Measurements from ENCODE around the gene RIMBP2. TPM values are rescaled to one million over a fixed set of nuclear protein-coding genes. Genes with fewer than 3 reads are reported as not detected.

RIMBP2 gene
- total and polyA plus RNA-seq, 7 experiments from 2014 or later, result 0.05 TPM; not detected in 6

GRCh38 chr12:130714091-130714590 is 2.0 kb downstream of the RIMBP2 start:
- peaks cover 0 to 18% (median 9%) of the 10 kb centered on the region in 7 donors for H3K4me1 Mint-ChIP-seq
- H3K4me3 Mint-ChIP-seq, result peak overlapping the region in 5 of 10 donors; percentile 29 to 70 (median 43)
- Histone ChIP-seq H3K4me1 (ENCODE audit: control insufficient read depth in 2 of 2, insufficient read depth in 2 of 2, low read length in 2 of 2) (no peaks in the 10 kb centered on the region), H3K4me3 (ENCODE audit: low read length) (no peak overlapping the region), H3K9me3 (ENCODE audit: control insufficient read depth in 2 of 3, low read length in 3 of 3) (peaks cover 0 to 5% (median 0%) of the 10 kb centered on the region in 3 experiments), H3K27ac (ENCODE audit: low read depth, low read length) (no peak overlapping the region), H3K27me3 (ENCODE audit: control insufficient read depth in 2 of 2, insufficient read depth in 2 of 2, low read length in 2 of 2) (no peaks in the 10 kb centered on the region), H3K36me3 (ENCODE audit: control insufficient read depth in 2 of 3, insufficient read depth in 3 of 3, low read length in 3 of 3) (no peaks in the 10 kb centered on the region)
- ATAC-seq, result no peak
- H3K36me3 Mint-ChIP-seq, result peaks cover 0 to 5% (median 0%) of the 10 kb centered on the region in 5 donors
- intact Hi-C loops (cut with micrococcal nuclease), result no loop called here
- H3K9me3 Mint-ChIP-seq, result peaks cover 0 to 14% (median 3%) of the 10 kb centered on the region in 11 donors
- DNase-seq, result no peak
- peaks cover 49 to 71% (median 52%) of the 10 kb centered on the region in 5 donors for H3K27me3 Mint-ChIP-seq
- CTCF ChIA-PET, result no interaction called here
- no peak overlapping the region for H3K27ac Mint-ChIP-seq
- POLR2A ChIA-PET, result no interaction called here

DNA sequence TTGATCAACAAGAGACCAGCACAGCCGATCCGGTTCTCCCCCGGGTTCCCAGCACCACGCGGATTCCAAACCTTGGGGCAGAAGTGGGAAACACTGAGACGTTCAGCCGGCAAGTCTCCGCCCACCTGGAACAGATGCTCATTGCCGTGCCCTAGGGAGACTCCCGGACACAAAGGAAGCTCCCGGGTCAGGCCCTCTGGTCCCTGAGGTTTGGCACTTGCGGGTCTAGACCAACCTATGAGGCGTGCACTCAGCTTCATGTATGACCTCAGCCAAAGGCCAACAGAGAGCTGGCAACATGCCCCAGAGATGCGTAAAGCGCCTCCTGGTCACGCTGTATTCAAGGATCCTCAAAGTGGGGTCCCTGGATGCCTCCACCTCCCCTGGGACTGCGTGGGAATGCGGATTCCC is 2.5 kb downstream of the RIMBP2 start:
- H3K27ac ChIP-seq (ENCODE audit: low read depth, low read length), result no peak overlapping the region
- H3K27me3 ChIP-seq (ENCODE audit: control insufficient read depth in 2 of 2, insufficient read depth in 2 of 2, low read length in 2 of 2), result no peaks in the 10 kb centered on the region
- H3K9me3 ChIP-seq (ENCODE audit: control insufficient read depth in 2 of 3, low read length in 3 of 3), result peaks cover 0 to 5% (median 0%) of the 10 kb centered on the region in 3 experiments
- no peaks in the 10 kb centered on the region for H3K4me1 ChIP-seq (ENCODE audit: control insufficient read depth in 2 of 2, insufficient read depth in 2 of 2, low read length in 2 of 2)
- ChIA-PET POLR2A (no interaction called here), CTCF (no interaction called here)
- Mint-ChIP-seq H3K4me3 (peak overlapping the region in 3 of 10 donors; percentile 38 to 65 (median 46)), H3K27ac (no peak overlapping the region), H3K9me3 (peaks cover 0 to 14% (median 3%) of the 10 kb centered on the region in 11 donors), H3K27me3 (peaks cover 49 to 66% (median 52%) of the 10 kb centered on the region in 5 donors), H3K4me1 (peaks cover 0 to 18% (median 9%) of the 10 kb centered on the region in 7 donors), H3K36me3 (peaks cover 0 to 5% (median 0%) of the 10 kb centered on the region in 5 donors)
- no peak overlapping the region for H3K4me3 ChIP-seq (ENCODE audit: low read length)
- DNase-seq (no peak), ATAC-seq (no peak)
- H3K36me3 ChIP-seq (ENCODE audit: control insufficient read depth in 2 of 3, insufficient read depth in 3 of 3, low read length in 3 of 3), result no peaks in the 10 kb centered on the region
- intact Hi-C loops (cut with micrococcal nuclease), result no loop called here

DNA sequence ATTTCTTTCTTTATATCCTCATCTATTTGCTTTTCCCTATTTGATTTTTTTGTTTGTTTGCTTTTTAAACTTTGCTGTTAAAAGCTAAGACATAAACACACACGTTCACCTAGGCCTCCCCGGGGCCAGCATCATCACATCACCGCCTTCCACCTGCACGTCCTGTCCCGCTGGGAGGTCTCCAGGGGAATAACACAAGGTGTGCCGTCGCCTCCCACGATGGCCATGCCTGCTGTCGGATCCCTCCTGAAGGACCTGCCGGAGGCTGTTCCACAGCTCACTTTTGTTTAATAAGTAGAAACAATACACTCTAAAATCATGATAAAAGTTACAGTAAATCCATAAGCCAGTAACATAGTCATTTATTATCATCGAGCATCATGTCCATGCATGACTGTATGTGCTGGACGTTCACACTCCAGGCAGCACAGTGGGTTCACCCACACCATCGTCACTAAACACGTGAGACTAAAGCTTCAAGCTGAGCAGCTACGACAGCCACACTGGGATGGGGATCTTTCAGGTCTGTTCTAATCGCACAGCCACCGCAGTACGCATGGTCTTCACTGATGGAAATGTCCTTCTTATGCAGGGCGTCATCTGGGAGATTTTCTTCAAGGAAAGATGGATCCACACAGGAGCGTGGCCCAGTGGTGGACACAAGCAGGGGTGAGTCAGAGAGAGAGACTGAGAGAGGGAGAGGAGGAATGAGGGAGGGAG is 3.6 kb downstream of the RIMBP2 start:
- no peak overlapping the region for H3K27ac Mint-ChIP-seq

DNA sequence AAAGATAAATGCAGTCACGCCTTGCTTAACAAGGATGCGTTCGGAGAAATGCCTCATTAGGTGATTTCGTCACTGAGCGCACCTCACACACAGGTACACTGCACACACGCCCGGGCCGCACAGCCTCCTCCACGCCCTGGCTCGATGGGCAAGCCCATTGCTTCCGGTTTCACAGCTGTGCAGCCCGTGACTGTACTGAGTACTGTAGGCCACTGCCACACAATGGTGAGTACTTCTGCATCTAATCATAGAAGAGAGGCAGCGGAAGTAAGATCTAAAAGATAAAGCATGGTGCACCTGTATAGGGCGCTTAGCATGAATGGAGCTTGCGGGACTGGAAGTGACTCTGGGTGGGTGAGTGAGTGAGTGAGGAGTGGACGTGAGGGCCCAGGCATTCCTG is 4.3 kb downstream of the RIMBP2 start:
- peaks cover 0 to 18% (median 9%) of the 10 kb centered on the region in 7 donors for H3K4me1 Mint-ChIP-seq
- no peaks in the 10 kb centered on the region for H3K4me1 ChIP-seq (ENCODE audit: control insufficient read depth in 2 of 2, insufficient read depth in 2 of 2, low read length in 2 of 2)
- H3K4me3 ChIP-seq (ENCODE audit: low read length), result no peak overlapping the region
- H3K36me3 Mint-ChIP-seq, result no peaks in the 10 kb centered on the region
- H3K27me3 ChIP-seq (ENCODE audit: control insufficient read depth in 2 of 2, insufficient read depth in 2 of 2, low read length in 2 of 2), result no peaks in the 10 kb centered on the region
- H3K4me3 Mint-ChIP-seq, result peak overlapping the region in 1 of 10 donors; percentile 38
- no peaks in the 10 kb centered on the region for H3K36me3 ChIP-seq (ENCODE audit: control insufficient read depth in 2 of 3, insufficient read depth in 3 of 3, low read length in 3 of 3)
- peaks cover 0 to 3% (median 0%) of the 10 kb centered on the region in 11 donors for H3K9me3 Mint-ChIP-seq
- no peak overlapping the region for H3K27ac Mint-ChIP-seq
- intact Hi-C loops (cut with micrococcal nuclease), result no loop called here
- ATAC-seq (no peak), DNase-seq (no peak)
- POLR2A ChIA-PET, result no interaction called here
- H3K27me3 Mint-ChIP-seq, result peaks cover 33 to 56% (median 44%) of the 10 kb centered on the region in 5 donors
- no peaks in the 10 kb centered on the region for H3K9me3 ChIP-seq (ENCODE audit: control insufficient read depth in 2 of 3, low read length in 3 of 3)
- no peak overlapping the region for H3K27ac ChIP-seq (ENCODE audit: low read depth, low read length)
- CTCF ChIA-PET, result no interaction called here

More for the DNA sequence above, 3.6 kb downstream of the RIMBP2 start:
- Mint-ChIP-seq H3K36me3 (peaks cover 0 to under 1% (median 0%) of the 10 kb centered on the region in 5 donors), H3K4me3 (peak overlapping the region in 1 of 10 donors; percentile 2), H3K4me1 (peaks cover 0 to 18% (median 9%) of the 10 kb centered on the region in 7 donors), H3K27me3 (peaks cover 41 to 55% (median 48%) of the 10 kb centered on the region in 5 donors), H3K9me3 (peaks cover 0 to 4% (median 0%) of the 10 kb centered on the region in 11 donors)
- no peak overlapping the region for H3K4me3 ChIP-seq (ENCODE audit: low read length)
- no peak overlapping the region for H3K27ac ChIP-seq (ENCODE audit: low read depth, low read length)
- intact Hi-C loops (cut with micrococcal nuclease), result no loop called here
- no peaks in the 10 kb centered on the region for H3K36me3 ChIP-seq (ENCODE audit: control insufficient read depth in 2 of 3, insufficient read depth in 3 of 3, low read length in 3 of 3)
- ATAC-seq (no peak), DNase-seq (no peak)
- ChIA-PET CTCF (no interaction called here), POLR2A (no interaction called here)
- peaks cover 0 to under 1% (median 0%) of the 10 kb centered on the region in 3 experiments for H3K9me3 ChIP-seq (ENCODE audit: control insufficient read depth in 2 of 3, low read length in 3 of 3)
- no peaks in the 10 kb centered on the region for H3K4me1 ChIP-seq (ENCODE audit: control insufficient read depth in 2 of 2, insufficient read depth in 2 of 2, low read length in 2 of 2)
- H3K27me3 ChIP-seq (ENCODE audit: control insufficient read depth in 2 of 2, insufficient read depth in 2 of 2, low read length in 2 of 2), result no peaks in the 10 kb centered on the region

GRCh38 chr12:130710733-130711080 is 5.4 kb downstream of the RIMBP2 start:
- no peaks in the 10 kb centered on the region for H3K36me3 ChIP-seq (ENCODE audit: control insufficient read depth in 2 of 3, insufficient read depth in 3 of 3, low read length in 3 of 3)
- no peaks in the 10 kb centered on the region for H3K27me3 ChIP-seq (ENCODE audit: control insufficient read depth in 2 of 2, insufficient read depth in 2 of 2, low read length in 2 of 2)
- peak in 1 of 9 donors; percentile 4 for DNase-seq
- no peaks in the 10 kb centered on the region for H3K4me1 ChIP-seq (ENCODE audit: control insufficient read depth in 2 of 2, insufficient read depth in 2 of 2, low read length in 2 of 2)
- no peak overlapping the region for H3K27ac Mint-ChIP-seq
- H3K27me3 Mint-ChIP-seq, result peaks cover 23 to 47% (median 42%) of the 10 kb centered on the region in 5 donors
- no peak overlapping the region for H3K4me3 ChIP-seq (ENCODE audit: low read length)
- H3K4me3 Mint-ChIP-seq, result no peak overlapping the region
- peaks cover 0 to 3% (median 0%) of the 10 kb centered on the region in 11 donors for H3K9me3 Mint-ChIP-seq
- intact Hi-C loops (cut with micrococcal nuclease), result no loop called here
- H3K9me3 ChIP-seq (ENCODE audit: control insufficient read depth in 2 of 3, low read length in 3 of 3), result no peaks in the 10 kb centered on the region
- no peak for ATAC-seq
- POLR2A ChIA-PET, result no interaction called here
- CTCF ChIA-PET, result no interaction called here
- H3K36me3 Mint-ChIP-seq, result no peaks in the 10 kb centered on the region
- peaks cover 0 to 10% (median 5%) of the 10 kb centered on the region in 7 donors for H3K4me1 Mint-ChIP-seq
- no peak overlapping the region for H3K27ac ChIP-seq (ENCODE audit: low read depth, low read length)

DNA sequence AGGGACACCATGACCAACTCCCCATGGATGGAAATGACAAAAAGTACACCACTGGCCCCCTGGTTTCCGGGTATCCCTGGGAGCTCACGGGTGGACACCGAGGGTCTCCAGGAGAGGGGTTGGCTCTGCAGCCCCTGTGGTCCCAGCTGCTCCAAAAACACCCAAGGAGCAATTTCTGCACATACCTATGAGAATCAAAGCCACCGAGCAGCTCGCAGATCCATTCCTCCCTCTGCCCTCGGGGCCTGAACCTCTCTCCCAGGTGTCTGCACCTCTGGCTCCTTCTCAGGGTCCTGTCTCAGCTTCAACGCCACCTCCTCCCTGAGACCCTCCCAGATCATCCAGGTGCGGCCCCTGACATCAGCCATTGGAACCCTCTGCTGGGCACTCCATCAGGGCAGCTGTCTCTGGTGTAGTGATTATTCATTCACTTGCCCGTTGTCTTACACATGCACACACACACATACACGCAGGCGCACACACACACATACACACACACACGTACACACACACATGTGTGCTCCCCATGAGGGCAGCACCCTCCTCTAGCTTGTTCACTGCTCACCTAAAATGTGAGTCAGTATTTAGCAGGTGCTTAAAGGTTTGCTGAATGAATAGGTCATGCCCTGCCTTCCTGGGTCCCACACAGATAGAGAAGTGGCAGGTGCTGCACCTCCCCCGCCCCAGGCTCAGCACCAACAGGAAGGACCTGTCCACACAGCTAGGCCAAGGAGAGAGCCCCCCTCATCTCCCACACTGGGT is 5.9 kb downstream of the RIMBP2 start:
- H3K9me3 Mint-ChIP-seq, result peaks cover 0 to 3% (median 0%) of the 10 kb centered on the region in 11 donors
- ATAC-seq (no peak), DNase-seq (no peak)
- H3K4me3 Mint-ChIP-seq, result no peak overlapping the region
- POLR2A ChIA-PET, result no interaction called here
- H3K4me1 Mint-ChIP-seq, result peaks cover 0 to 10% (median 5%) of the 10 kb centered on the region in 7 donors
- no peak overlapping the region for H3K27ac Mint-ChIP-seq
- H3K27ac ChIP-seq (ENCODE audit: low read depth, low read length), result no peak overlapping the region
- H3K27me3 ChIP-seq (ENCODE audit: control insufficient read depth in 2 of 2, insufficient read depth in 2 of 2, low read length in 2 of 2), result no peaks in the 10 kb centered on the region
- H3K36me3 Mint-ChIP-seq, result no peaks in the 10 kb centered on the region
- H3K27me3 Mint-ChIP-seq, result peaks cover 23 to 46% (median 39%) of the 10 kb centered on the region in 5 donors
- CTCF ChIA-PET, result interaction anchor here (0.5 kb wide), 1 partner anchor 42 kb away, joined by 3 read pairs; no protein-coding TSS in a partner anchor
- H3K4me1 ChIP-seq (ENCODE audit: control insufficient read depth in 2 of 2, insufficient read depth in 2 of 2, low read length in 2 of 2), result no peaks in the 10 kb centered on the region
- H3K4me3 ChIP-seq (ENCODE audit: low read length), result no peak overlapping the region
- no peaks in the 10 kb centered on the region for H3K9me3 ChIP-seq (ENCODE audit: control insufficient read depth in 2 of 3, low read length in 3 of 3)
- intact Hi-C loops (cut with micrococcal nuclease), result no loop called here
- no peaks in the 10 kb centered on the region for H3K36me3 ChIP-seq (ENCODE audit: control insufficient read depth in 2 of 3, insufficient read depth in 3 of 3, low read length in 3 of 3)

Measured in naive thymus-derived CD4-positive, alpha-beta T cell (primary cell).